Stimulated activated CD8-positive, alpha-beta memory T cell treated with anti-CD3 and anti-CD28 coated beads, Interleukin-15, amount 100 ng/mL, for 4 hours (primary cell): ENCODE measurements around the gene GOLGA6C.
"Not testable (repeated sequence)": the region's sequence is repeated elsewhere in the genome, so short reads cannot be mapped to it uniquely, and the experiment has no call there.

Experiments
- DNase-seq, 2 donors: peaks; one replicate each; pipeline ENCODE4 v3.0.0-alpha.2; 2020; ENCODE audit warnings: low read depth in 2 of 2

The GOLGA6C gene

DNA sequence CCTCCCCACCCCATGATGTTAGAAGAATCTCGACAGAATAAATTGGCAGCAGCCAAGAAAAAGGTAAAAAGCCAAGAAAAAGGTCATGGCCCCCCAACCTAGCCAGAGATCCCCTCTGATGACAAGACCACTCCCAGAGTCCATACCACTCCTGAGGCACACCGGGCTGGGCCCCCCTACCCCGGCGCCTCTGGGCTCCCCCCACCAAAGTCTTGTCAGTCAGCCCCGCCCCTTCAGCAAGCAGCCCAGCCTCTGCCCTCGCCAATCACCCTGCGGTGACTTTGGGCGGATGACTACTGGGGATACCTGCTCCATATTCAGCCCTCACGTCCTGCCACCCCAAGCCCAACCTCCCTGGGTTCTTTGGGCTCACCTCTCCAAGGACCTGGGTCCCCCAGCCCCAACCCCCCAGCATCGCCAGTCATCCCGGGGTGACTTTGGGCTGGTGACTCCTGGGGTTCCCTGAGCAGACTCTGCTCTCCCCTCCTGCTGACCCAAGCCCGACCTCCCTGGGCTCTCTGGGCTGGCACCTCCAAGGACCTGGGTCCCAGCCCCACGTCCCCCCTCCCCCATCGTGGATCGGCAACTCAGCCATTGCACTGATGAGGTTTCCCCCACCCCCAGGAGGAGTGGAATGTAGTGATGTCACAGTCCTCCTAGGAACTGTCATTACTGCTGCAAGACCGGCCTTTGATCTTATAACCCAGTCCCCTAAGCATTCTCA lies 648 bp downstream of the GOLGA6C start:
- not testable (repeated sequence) for DNase-seq

DNA sequence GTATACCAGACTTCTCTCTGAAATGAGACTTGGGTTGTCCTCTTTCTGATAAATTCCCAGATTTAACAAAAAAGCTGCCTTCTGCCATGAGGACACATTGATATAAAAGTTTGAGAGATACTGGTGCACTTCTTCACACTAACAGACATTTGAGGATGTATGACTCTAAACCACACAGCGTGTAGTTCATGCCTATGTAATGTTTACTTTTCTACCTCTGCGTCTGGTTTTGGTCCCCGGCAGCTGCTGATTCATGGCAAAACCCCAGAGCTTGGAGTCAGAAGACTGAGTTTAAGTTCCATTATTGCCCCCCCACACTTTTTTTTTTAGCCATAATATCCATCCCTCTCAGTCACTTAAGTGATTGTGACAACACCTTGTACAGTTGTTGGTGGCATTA lies 1.7 kb downstream of the GOLGA6C start:
- not testable (repeated sequence) for DNase-seq

DNA sequence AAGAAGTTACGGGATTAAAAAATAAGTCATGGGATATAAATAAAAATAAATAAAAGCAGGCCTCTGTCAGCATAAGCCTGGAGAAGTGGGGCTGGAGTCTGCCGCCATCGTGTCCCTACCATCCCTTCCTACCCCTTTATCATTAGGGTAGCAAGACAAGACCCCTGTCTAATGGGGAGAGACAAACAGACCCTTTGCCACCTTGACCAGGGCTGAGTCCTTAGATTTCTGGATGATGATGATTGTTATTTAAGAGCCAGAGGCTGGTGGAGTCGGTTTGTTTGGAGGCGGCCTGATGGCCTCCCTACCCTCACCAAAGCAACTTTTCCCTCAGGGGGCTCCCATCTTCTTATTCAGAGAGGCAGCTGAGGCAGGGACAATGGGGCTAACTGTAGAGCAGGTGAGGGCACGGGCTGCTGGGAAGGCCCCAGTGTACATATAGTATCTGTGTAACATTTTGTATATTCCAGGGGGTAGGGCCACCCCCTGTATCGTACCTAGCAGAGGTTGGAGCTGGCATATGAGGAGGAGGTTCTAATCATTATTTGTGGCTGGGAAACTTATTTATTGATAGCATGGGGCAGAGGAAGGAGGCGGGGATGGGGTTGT lies 15.7 kb downstream of the GOLGA6C start:
- DNase-seq: not testable (repeated sequence)

DNA sequence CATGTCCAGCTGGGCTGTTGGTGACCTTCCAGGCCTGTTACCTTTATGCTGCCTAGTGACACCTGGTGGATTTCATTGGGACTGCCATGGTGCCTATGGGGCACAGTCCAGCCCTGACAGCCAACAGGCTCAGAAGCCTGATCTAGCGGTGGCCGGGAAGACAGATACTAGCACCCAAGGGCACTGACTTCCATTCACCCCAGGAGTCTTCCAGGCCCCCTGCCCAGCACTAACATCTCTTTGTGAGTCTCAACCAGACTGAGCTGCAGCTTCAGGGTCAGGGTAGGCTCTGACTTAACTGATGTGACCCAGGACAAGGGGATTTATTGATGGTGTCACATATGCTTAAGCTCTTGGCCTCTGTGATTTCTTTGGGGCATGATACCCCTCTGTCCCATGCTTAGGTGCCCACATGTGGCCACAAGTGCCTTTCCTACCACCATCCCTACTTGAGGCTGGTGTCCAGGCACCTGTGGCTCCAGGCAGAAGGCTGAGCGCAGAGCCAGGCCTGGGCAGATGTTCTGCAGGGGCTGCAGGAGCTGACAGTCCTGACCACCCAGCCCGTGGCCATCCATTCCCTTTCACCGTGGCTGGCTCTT lies 16.5 kb downstream of the GOLGA6C start:
- peak in 1 of 2 donors; percentile 38 for DNase-seq

DNA sequence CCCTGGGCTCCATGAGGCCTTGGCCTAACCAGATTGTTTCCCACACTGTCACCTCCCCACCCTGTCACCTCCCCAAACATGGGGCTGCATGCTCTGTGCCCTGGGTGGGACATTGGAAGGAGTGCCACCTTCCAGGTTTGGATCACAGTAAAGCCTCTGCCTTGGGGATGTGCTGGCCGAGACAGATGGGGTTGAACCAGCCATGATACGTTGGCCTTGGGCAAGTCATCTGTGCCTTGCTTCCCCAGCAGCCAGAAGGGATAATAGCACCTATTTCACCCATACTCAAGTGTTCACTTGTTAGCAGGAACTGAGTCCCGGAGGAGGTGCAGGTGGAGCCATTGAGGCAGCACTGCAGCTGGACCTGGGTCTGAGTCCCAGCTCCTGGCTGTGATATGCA lies 17.5 kb downstream of the GOLGA6C start:
- DNase-seq: not testable (repeated sequence)

DNA sequence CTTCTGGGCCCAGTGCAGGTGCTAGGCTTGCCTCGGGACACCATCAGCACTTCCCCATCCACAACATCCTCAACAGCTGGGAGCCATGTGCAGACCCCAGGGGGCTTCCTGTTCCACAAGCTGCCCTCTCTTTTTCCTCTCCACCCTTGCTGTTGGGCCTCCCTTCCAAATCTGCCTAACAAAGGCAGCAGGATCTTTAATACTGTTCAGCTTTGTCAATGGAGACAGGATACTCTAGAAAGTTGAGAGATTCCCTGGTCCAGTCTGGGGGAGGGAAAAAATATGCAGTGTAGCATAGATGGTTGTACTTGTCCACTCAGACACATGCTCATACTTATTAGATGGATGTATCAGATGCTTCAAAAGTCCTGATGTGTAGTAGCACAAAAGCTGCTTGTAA lies 20.4 kb downstream of the GOLGA6C start:
- not testable (repeated sequence) for DNase-seq

DNA sequence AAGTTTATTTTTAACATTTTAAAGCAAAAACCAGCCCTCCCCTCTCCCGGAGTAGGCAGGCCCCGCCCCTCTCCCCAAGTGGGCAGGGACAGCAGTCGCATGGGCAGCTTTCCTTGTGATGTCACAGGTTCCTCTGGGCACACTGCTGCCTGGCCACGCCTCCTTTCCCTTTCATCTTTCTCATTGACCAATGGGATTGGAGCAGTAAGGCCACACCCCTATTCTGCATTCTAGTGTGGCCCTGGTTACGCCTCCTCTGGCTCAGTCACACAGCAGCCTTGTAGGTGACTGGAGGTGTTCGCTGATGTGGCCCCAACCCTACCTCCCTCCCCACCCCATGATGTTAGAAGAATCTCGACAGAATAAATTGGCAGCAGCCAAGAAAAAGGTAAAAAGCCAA lies 24.4 kb downstream of the GOLGA6C start, which contains the start of gene GOLGA6D:
TSS of gene GOLGA6D (plus strand) at position 264 of the 400 bp plus-strand sequence. CDS start at position 305, 41 bp downstream.
- not testable (repeated sequence) for DNase-seq

DNA sequence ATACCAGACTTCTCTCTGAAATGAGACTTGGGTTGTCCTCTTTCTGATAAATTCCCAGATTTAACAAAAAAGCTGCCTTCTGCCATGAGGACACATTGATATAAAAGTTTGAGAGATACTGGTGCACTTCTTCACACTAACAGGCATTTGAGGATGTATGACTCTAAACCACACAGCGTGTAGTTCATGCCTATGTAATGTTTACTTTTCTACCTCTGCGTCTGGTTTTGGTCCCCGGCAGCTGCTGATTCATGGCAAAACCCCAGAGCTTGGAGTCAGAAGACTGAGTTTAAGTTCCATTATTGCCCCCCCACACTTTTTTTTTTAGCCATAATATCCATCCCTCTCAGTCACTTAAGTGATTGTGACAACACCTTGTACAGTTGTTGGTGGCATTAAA lies 26.0 kb downstream of the GOLGA6C start:
- DNase-seq: not testable (repeated sequence)

DNA sequence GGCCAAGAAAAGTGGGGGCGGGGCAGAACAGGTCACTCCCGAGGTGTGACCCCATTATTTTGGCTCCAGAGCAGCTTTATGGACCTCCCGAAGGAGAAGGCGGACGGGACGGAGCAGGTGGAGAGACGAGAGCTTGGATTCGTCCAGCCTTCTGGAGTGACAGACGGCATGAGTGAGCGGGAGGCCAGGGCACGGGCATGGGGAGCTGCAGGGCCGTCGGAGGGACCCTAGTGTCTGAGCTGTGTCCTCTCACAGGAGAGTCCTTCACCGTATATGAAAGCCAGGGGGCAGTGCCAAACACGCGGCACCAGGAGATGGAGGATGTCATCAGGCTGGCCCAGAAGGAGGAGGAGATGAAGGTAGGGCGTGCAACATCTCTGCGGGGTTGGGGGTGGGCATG lies 35.5 kb downstream of the GOLGA6C start:
- DNase-seq: not testable (repeated sequence)

DNA sequence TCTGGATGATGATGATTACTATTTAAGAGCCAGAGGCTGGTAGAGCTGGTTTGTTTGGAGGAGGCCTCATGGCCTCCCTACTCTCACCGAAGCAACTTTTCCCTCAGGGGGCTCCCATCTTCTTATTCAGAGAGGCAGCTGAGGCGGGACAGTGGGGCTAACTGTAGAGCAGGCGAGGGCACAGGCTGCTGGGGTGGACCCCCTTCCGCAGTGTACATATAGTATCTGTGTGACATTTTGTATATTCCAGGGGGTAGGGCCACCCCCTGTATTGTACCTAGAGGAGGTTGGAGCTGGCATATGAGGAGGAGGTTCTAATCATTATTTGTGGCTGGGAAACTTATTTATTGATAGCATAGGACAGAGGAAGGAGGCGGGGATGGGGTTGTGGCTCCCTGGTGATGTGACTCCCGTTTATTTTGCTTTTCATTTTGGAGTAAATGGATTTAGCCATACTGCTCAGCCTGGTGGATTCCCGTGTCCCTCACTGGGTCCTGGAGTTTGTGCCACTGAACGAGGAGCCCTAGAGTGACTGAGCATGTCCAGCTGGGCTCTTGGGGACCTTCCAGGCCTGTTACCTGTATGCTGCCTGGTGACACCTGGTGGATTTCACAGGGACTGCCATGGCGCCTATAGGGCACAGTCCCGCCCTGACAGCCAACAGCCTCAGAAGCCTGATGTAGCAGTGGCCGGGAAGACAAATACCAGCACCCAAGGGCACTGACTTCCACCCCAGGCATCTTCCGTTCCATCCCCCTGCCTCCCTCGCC lies 40.6 kb downstream of the GOLGA6C start:
- not testable (repeated sequence) for DNase-seq

DNA sequence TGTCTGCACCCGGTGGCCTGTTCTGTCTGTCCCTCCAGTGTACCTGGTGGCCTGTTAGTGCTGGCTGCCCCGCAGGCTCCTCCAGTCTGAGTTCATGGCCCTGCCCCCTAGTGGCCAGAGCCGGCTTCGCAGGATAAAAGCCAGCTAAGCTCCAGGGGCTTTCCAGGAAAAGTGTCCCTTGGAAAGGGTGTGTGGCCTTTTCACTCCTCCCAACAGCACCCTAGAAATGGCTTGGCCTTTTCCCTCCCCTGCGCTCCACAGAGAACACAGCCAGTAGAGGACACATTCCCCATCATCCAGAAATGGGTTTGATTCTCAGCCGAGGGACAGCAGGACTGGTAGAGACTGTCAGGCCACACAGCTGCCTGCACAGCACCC lies 41.2 kb downstream of the GOLGA6C start:
- peak; percentile 20 to 24 for DNase-seq

DNA sequence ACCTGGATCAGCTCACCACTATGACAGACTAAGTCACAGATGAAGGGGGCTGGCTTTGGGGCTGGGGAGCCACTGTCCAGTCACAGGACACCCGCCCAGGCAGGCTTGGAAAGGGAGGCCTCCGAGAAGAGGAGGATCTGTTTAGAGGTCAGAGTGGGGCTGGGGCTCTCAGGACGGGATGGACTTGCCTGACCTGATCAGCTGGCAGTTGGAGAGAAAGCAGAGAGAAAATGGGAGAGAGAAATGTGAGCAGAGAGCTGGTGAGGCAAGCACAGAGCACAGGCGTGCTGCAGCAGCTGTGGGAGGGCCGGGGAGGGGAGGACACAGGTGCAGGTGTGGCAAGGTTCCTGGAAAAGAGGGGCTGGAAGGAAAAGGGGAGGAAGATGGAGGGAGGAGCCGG lies 41.9 kb downstream of the GOLGA6C start:
- DNase-seq: not testable (repeated sequence)

DNA sequence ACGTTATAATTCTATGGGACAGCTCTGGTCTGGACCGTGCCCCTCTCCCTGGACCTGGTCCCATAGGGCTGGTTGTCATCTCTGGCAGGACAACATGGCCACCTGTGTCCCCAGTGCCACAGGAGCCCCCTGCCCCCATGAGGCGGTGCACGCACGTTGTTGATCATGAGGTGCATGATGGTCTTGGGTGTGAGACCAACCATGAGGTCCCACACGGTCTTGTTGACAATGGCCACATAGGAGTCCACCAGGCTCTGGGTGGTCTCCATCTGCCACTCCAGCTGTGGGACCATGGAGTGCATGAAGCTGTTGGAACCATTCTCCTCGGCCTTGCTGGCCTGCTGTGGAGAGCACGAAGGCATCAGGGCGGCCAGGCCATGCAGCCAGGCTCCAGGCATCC lies 44.2 kb downstream of the GOLGA6C start:
- DNase-seq: no peak

DNA sequence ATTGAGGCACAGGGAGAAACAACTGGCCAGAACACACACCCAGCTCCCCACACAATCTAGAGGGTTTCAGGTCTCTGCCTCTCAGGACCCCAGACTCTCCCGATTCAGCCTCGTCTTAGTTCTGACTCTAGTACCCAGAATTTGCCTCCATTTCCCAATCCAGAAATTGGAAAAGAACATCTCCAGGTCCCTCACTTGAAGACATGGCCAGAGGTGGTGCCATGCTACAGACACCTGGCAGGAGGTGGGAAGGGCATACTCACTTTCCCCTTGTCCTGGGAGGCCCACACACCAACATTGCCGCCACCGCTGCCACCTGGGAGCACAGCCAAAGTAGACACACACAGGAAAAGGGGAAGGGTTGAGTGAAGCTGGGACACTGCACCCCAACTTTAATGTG lies 44.6 kb downstream of the GOLGA6C start:
- DNase-seq: not testable (repeated sequence)

DNA sequence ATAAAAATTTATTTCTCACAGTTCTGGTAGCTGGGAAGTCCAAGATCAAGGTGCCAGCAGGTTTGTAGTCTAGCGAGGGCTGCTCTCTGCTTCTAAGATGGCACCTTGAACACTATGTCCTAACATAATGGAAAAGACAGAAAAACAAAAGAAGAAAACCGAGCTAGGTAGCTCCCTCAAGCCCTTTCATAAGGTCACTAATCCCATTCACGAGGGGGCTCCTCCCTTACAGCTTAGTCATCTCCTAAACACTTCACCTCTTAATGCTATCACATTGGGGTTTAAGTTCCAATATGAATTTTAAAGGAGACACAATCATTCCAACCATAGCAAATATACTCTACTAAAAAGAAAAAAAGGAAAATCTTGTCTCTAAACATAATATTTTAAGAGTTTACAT lies 48.1 kb downstream of the GOLGA6C start:
- no peak for DNase-seq

DNA sequence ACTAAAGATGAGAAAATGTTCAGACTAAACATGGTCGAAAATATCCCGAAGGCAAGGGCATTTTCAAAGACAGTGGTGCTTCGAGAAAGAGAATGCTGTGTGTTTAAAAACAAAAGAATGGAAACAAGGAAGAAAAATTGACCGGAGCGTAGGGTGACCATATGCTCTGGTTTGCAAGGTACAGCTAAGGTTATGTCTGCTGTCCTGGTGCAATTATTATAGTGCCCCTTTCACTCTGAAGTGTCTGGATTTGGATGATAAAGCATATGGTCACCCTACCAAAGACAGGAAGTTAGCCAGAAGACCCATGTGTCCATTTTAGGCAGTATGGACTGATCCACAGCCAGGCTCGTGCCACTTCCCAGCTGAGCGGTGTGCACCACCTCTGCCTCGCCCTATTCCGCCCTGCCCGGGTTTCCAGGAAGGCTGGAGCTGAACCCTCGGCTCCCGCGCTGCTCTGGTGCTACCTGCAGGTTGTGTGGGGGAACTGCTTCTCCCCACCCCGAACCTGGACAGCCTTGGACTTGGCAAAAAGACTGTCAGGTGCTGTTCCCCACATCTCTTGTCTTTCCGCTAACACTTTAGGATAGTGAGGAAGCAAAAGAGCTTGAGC lies 49.8 kb downstream of the GOLGA6C start:
- DNase-seq: no peak

DNA sequence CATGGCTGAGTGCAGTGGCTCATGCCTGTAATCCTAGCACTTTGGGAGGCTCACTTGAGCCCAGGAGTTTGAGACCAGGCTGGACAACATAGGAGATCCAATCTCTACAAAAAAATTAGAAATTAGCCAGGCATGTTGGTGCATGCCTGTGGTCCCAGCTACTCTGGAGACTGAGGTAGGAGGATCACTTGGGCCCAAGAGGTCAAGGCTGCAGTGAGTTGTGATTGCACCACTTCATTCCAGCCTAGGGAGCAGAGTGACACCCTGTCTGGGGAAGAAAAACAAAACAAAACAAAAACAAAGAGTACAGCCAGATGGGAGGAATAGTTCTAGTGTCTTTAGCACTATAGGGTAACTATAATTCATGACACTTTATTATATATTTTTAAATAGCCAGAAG lies 51.6 kb downstream of the GOLGA6C start:
- DNase-seq: no peak

DNA sequence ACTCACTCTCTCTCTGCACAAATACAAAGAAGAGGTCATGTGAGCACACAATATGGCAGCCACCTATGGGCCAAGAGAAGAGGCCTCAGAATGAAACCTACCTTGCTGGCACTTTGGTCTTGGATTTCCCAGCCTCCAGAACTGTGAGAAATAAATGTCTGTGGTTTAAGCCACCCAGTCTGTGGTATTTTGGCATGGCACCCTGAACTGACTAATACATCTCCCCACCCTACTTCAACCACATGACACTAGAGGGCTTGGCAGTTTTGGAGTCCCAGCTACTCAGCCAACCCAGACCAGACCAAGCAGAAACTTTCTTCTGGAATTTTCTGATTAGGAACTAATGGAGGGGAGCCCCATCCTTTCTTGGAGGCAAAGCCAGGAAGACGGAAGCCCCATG lies 54.4 kb downstream of the GOLGA6C start:
- not testable (repeated sequence) for DNase-seq

DNA sequence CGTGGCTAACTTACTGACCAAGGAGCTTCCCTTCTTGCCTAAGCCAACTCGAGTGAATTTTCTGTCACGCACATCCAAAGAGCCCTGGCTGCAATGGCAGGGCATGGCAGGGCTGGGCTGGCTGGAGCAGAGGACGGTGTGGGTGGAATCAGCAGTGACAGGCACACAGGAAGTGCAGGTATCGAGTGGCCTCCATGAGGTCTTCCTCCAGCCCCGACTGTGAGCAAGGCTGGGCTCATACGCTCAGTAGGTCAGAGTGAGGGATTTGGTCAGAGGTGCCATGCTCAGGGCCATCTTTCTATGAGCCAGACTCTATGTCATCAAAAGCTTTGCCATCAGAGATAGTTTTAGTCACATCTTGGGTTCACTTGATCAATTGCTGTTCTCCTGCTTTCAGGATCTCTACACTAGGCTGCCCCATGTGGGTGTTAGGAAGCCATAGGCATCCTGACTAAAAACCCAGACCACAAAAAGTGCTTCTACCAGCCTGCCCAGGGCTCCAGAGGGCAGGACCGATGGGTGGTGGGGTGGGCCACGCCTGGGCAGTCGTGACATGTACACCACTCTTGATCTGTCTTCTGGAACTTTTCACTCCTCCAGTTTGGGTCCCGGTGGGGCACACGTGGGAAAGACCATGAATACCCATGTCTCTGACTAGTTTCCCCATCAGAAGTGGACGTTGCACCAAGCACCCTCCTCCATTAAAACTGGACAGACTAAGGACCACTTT lies 55.1 kb downstream of the GOLGA6C start:
- no peak for DNase-seq

DNA sequence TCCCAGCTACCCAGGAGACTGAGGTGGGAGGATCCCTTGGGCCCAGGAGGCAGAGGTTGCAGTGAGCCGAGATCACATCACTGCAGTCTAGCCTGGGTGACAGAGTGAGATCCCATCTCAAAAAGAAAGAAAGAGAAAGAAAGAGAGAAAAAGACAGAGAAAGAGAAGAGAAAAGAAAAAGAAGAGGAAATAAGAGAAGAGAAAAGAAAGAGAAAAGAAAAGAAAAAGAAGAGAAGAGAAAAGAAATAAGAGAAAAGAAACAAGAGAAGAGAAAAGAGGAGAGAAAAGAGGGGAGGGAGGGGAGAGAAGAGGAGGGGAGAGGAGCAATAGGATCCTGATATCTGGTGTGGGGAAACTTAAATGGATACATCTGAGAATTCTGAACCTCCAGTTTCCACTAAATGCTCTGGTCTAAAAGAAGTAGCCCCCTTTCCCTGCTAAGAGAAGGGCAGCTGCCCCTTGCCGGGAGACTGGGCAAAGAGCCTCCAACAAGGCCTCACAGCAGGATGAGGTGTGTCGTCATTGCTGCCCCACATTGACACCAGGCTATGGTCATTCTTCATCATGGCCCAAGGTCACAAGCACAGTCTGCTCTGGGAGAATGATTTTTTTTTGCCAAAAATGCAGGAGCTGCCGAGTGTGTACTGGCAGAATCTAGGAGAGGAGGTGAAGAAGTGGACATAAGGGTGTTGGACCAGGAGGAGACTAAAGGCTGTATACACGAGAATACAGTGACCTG lies 56.6 kb downstream of the GOLGA6C start:
- DNase-seq: no peak
